Measurements from ENCODE around the gene SPEM1.

- TF ChIP-seq CTCF (conservative IDR thresholded peaks at IDR 0.05) (no peak), EZH2 (IDR thresholded peaks at IDR 0.05; ENCODE audit: low read depth) (no peak)
Measured at GRCh38 chr17:7403727-7403976, 16.5 kb upstream of the SPEM1 start.

Measured in PC-9 (cell line).